Activated naive CD8-positive, alpha-beta T cell treated with anti-CD3 and anti-CD28 coated beads, Interleukin-2, amount 10 ng/mL, durations not matched to agents 7 days and 5 days (primary cell): ENCODE data around the gene XRCC3. TPM values are rescaled to one million over a fixed set of nuclear protein-coding genes. Genes with fewer than 3 reads are reported as not detected.

ENCODE experiments used
- ATAC-seq: fragments of 150-1000 bp; cut with Tn5 transposase; one replicate; pipeline ENCODE4 v1.10.0; 2021; ENCODE audit warnings: low read depth, moderate library complexity
- POLR2A ChIA-PET: fragments of 350-600 bp; sonication (Branson Sonifier 250); formaldehyde crosslinking; loops from one replicate; lab custom pipeline; 2021; ENCODE audit warnings: antibody characterized with exemption; lab: Charles Lee
- DNase-seq: peaks from one replicate; pipeline ENCODE4 v3.0.0; 2021
- H3K27ac Mint-ChIP-seq: one replicate; pipeline ENCODE4 v1.8.0; 2022; ENCODE audit warnings: mild to moderate bottlenecking, mixed read lengths
- H3K27me3 Mint-ChIP-seq: one replicate; pipeline ENCODE4 v1.8.0; 2022; ENCODE audit warnings: mild to moderate bottlenecking, moderate library complexity, mixed read lengths
- H3K36me3 Mint-ChIP-seq: one replicate; pipeline ENCODE4 v1.8.0; 2021; ENCODE audit warnings: mild to moderate bottlenecking, mixed read lengths
- H3K4me1 Mint-ChIP-seq: one replicate; pipeline ENCODE4 v1.8.0; 2021; ENCODE audit warnings: mixed read lengths
- H3K4me3 Mint-ChIP-seq: one replicate; pipeline ENCODE4 v1.8.0; 2022; ENCODE audit warnings: mild to moderate bottlenecking, moderate library complexity, mixed read lengths
- H3K9me3 Mint-ChIP-seq: one replicate; pipeline ENCODE4 v1.8.0; 2021; ENCODE audit warnings: mixed read lengths
- total RNA-seq, 2 experiments: library from RNA; stranded (reverse); gene quantifications; one replicate each; pipeline ENCODE4 v1.2.3, GENCODE V29; 2021

The XRCC3 gene
- total RNA-seq, 2 experiments from 2014 or later: 35.5 to 41.3 TPM

GRCh38 chr14:103703433-103704385 is 11.5 kb downstream of the XRCC3 start:
- no peak overlapping the region for H3K4me3 Mint-ChIP-seq
- POLR2A ChIA-PET: interaction anchor here (1.4 kb wide), 1 partner anchor 12 kb away, joined by 3 read pairs; the partner anchor contains the start of genes XRCC3 and ZFYVE21
- DNase-seq: no peak
- no peaks in the 10 kb centered on the region for H3K9me3 Mint-ChIP-seq
- peak overlapping the region; percentile 34 for H3K27ac Mint-ChIP-seq
- peaks cover 8% of the 10 kb centered on the region for H3K36me3 Mint-ChIP-seq
- no peaks in the 10 kb centered on the region for H3K27me3 Mint-ChIP-seq
- no peak for ATAC-seq
- H3K4me1 Mint-ChIP-seq: peaks cover 2% of the 10 kb centered on the region

- H3K36me3 Mint-ChIP-seq: peaks cover 6% of the 10 kb centered on the region
- DNase-seq (no peak), ATAC-seq (no peak)
- H3K27me3 Mint-ChIP-seq: no peaks in the 10 kb centered on the region
- H3K27ac Mint-ChIP-seq: no peak overlapping the region
- POLR2A ChIA-PET: interaction anchor here (1.4 kb wide), 1 partner anchor 13 kb away, joined by 3 read pairs; the partner anchor contains the start of genes XRCC3 and ZFYVE21
- peaks cover 2% of the 10 kb centered on the region for H3K4me1 Mint-ChIP-seq
- no peaks in the 10 kb centered on the region for H3K9me3 Mint-ChIP-seq
- H3K4me3 Mint-ChIP-seq: no peak overlapping the region
Measured at GRCh38 chr14:103702497-103703432, 12.5 kb downstream of the XRCC3 start.

- H3K9me3 Mint-ChIP-seq: no peaks in the 10 kb centered on the region
- H3K27me3 Mint-ChIP-seq: no peaks in the 10 kb centered on the region
- POLR2A ChIA-PET: no interaction called here
- H3K27ac Mint-ChIP-seq: peak overlapping the region; percentile 30
- H3K4me1 Mint-ChIP-seq: peaks cover 2% of the 10 kb centered on the region
- peaks cover 8% of the 10 kb centered on the region for H3K36me3 Mint-ChIP-seq
- ATAC-seq: no peak
- no peak overlapping the region for H3K4me3 Mint-ChIP-seq
- DNase-seq: no peak
Measured at GRCh38 chr14:103702095-103702494, 13.2 kb downstream of the XRCC3 start.

- Mint-ChIP-seq H3K27me3 (no peaks in the 10 kb centered on the region), H3K27ac (no peak overlapping the region), H3K36me3 (peaks cover 9% of the 10 kb centered on the region), H3K4me3 (no peak overlapping the region), H3K9me3 (no peaks in the 10 kb centered on the region), H3K4me1 (peaks cover 2% of the 10 kb centered on the region)
- DNase-seq (no peak), ATAC-seq (no peak)
- POLR2A ChIA-PET: interaction anchor here (0.6 kb wide), 1 partner anchor 70 kb away, joined by 3 read pairs; no protein-coding TSS in a partner anchor
Measured at GRCh38 chr14:103700753-103701490, 14.3 kb downstream of the XRCC3 start.

- Mint-ChIP-seq H3K27me3 (no peaks in the 10 kb centered on the region), H3K27ac (no peak overlapping the region), H3K36me3 (peaks cover 9% of the 10 kb centered on the region), H3K4me3 (no peak overlapping the region), H3K9me3 (no peaks in the 10 kb centered on the region), H3K4me1 (peaks cover 2% of the 10 kb centered on the region)
- POLR2A ChIA-PET: interaction anchor here (1.4 kb wide), 1 partner anchor 15 kb away, joined by 3 read pairs; the partner anchor contains the start of gene XRCC3
- ATAC-seq (no peak), DNase-seq (no peak)
Measured at GRCh38 chr14:103699901-103700752, 15.1 kb downstream of the XRCC3 start.

GRCh38 chr14:103699261-103699661 is 16.0 kb downstream of the XRCC3 start:
- H3K27me3 Mint-ChIP-seq: no peaks in the 10 kb centered on the region
- H3K27ac Mint-ChIP-seq: no peak overlapping the region
- peaks cover 9% of the 10 kb centered on the region for H3K36me3 Mint-ChIP-seq
- ATAC-seq: no peak
- POLR2A ChIA-PET: interaction anchor here (1.4 kb wide), 1 partner anchor 15 kb away, joined by 3 read pairs; the partner anchor contains the start of gene XRCC3
- no peaks in the 10 kb centered on the region for H3K4me1 Mint-ChIP-seq
- H3K9me3 Mint-ChIP-seq: no peaks in the 10 kb centered on the region
- no peak overlapping the region for H3K4me3 Mint-ChIP-seq
- no peak for DNase-seq

- peaks cover 9% of the 10 kb centered on the region for H3K36me3 Mint-ChIP-seq
- POLR2A ChIA-PET: no interaction called here
- H3K9me3 Mint-ChIP-seq: no peaks in the 10 kb centered on the region
- DNase-seq: no peak
- no peak overlapping the region for H3K27ac Mint-ChIP-seq
- no peaks in the 10 kb centered on the region for H3K4me1 Mint-ChIP-seq
- no peak for ATAC-seq
- H3K4me3 Mint-ChIP-seq: no peak overlapping the region
- no peaks in the 10 kb centered on the region for H3K27me3 Mint-ChIP-seq
Measured at GRCh38 chr14:103698380-103699260, 16.6 kb downstream of the XRCC3 start.

GRCh38 chr14:103697603-103698379 is 17.5 kb downstream of the XRCC3 start:
- H3K4me1 Mint-ChIP-seq: no peaks in the 10 kb centered on the region
- peak overlapping the region; percentile 61 for H3K27ac Mint-ChIP-seq
- ATAC-seq (no peak), DNase-seq (no peak)
- H3K36me3 Mint-ChIP-seq: peaks cover 6% of the 10 kb centered on the region
- H3K9me3 Mint-ChIP-seq: no peaks in the 10 kb centered on the region
- POLR2A ChIA-PET: no interaction called here
- no peaks in the 10 kb centered on the region for H3K27me3 Mint-ChIP-seq
- no peak overlapping the region for H3K4me3 Mint-ChIP-seq

GRCh38 chr14:103697206-103697602 is 18.0 kb downstream of the XRCC3 start:
- Mint-ChIP-seq H3K27ac (peak overlapping the region; percentile 61), H3K27me3 (no peaks in the 10 kb centered on the region), H3K9me3 (no peaks in the 10 kb centered on the region), H3K4me1 (no peaks in the 10 kb centered on the region), H3K36me3 (peaks cover 3% of the 10 kb centered on the region), H3K4me3 (no peak overlapping the region)
- POLR2A ChIA-PET: no interaction called here
- DNase-seq: no peak
- no peak for ATAC-seq

- H3K27ac Mint-ChIP-seq: no peak overlapping the region
- H3K9me3 Mint-ChIP-seq: no peaks in the 10 kb centered on the region
- H3K27me3 Mint-ChIP-seq: no peaks in the 10 kb centered on the region
- peaks cover 3% of the 10 kb centered on the region for H3K36me3 Mint-ChIP-seq
- H3K4me3 Mint-ChIP-seq: no peak overlapping the region
- DNase-seq: no peak
- ATAC-seq: no peak
- POLR2A ChIA-PET: no interaction called here
- no peaks in the 10 kb centered on the region for H3K4me1 Mint-ChIP-seq
Measured at GRCh38 chr14:103696466-103697071, 18.7 kb downstream of the XRCC3 start.
